Measurements from ENCODE around the gene ANXA6. TPM values are rescaled to one million over a fixed set of nuclear protein-coding genes. Genes with fewer than 3 reads are reported as not detected.

The ANXA6 gene
- total RNA-seq, 1 donor from 2014 or later, result 123 TPM

DNA sequence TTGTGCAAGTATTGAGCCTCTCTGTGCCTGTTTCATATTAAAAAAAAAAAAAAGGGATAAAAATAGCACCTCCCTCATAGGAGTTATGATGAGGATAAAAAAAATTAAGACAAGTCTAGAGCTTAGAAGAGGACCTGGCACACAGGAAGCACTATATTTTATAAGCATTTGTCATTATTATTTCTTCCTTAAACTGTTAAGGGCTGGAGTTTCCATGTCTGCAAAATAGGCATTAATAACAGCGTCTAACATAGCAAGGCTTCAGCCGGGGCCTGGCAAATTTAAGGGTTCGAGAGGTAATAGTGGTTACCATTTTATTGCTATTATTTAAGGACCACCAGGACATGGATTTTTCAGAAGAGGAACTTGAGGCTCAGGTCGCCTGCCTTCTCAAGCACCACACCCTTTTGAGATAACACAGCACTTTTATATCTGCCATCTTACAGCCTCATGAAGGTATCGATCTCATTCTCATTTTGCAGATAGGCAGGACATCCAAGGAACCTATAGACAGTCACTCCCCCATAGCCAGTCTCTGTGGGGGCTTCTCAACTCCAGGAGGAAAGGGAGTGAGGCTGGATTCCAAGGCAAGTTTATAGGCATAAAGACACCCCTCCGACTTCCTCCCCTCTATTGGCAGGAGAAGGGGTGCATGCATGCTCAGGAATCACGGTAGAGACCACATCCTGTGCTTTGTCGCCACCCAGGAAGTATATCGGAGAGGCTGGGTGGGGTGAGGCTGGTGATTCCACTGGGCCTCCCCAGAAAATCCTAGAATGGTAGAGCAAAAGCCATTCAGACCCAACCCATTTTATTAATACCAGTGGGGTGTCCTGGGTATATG lies 2.4 kb downstream of the ANXA6 start:
- no peak for DNase-seq (ENCODE audit: low spot score)

DNA sequence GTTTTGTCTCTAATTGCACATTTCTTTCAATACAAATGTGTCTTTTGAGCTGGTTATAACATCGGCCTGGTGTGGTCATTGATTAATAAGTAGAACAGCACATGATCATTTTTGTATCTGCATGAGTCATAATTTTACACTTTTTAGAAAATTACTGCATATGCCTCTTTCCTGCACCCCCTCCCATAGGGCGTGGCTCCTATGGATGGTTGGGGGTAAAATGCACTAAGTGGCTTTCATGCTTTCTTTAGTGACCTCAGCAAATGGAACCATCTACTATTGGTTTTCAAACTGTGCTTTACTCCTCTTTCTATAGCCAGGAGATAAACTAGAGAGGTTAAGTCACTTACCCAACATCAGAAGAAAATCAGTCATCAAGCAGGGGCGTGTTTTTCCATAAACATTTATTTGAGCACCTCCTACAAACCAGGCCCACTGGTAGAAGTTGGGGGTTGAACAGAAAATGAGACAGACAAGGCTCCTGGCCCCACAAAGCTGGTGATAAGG lies 3.8 kb downstream of the ANXA6 start:
- no peak for DNase-seq (ENCODE audit: low spot score)

- DNase-seq (ENCODE audit: low spot score), result no peak
These were observed 4.3 kb downstream of the ANXA6 start for GRCh38 chr5:151153300-151153699.

DNA sequence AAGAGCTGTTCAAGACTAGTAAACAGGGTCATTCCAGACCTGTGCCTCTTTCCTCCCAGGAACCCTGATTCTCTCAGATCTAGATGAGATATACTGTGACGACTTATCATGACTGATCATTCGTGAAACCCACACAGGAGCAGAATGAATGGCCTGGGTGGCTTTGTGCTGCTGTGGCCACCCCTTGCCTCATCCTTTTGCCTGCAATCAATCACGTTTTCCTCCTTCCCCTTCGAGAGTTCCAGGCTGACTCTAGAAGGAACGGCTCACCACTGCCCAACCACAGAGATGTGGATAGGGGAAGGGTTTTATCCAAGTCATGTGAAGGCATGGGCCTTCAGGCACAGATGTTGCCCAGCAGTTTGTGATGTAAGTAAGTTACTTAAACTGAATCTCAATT lies 5.8 kb downstream of the ANXA6 start:
- no peak for DNase-seq (ENCODE audit: low spot score)

- DNase-seq (ENCODE audit: low spot score), result no peak
These were observed 6.3 kb downstream of the ANXA6 start for GRCh38 chr5:151151263-151151660.

DNA sequence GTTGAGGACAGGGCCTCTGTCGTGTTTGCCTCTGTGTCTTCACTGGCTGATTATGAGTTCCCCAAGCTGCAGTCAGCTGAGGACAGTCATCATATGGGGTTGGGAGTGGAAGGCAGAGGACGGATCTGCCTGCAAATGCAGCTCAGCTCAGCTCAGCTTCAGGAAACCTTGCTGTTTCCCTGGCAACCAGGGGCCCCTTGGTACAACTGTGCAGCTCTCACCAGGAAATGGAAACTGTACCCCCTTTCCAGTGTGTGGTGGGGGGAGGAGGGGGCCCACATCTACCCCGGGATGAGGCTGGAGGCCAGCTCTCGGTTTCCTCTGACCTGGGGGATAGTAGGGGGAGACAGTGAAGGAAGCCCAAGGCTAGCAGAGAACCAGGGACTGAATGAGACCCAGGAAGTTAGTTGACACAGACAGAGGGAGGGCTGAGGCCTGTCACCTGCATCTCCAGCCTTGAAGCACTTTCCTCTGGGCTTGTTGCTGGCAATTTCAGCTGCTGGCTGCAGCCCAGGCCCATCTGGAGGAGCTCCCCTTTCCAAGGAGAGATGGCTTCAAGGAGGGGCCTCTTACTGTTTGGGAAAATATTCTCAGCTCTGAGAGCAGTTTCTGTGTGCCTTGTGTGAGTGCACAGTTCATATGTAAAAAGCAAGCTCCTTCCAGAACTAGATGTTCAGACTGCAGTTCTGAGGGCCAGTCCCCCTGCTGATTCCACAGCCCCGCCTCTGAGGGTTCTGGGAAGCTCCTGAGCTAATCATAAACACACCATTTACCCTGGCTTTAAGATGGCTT lies 6.9 kb downstream of the ANXA6 start:
- peak; percentile 53 for DNase-seq (ENCODE audit: low spot score)

DNA sequence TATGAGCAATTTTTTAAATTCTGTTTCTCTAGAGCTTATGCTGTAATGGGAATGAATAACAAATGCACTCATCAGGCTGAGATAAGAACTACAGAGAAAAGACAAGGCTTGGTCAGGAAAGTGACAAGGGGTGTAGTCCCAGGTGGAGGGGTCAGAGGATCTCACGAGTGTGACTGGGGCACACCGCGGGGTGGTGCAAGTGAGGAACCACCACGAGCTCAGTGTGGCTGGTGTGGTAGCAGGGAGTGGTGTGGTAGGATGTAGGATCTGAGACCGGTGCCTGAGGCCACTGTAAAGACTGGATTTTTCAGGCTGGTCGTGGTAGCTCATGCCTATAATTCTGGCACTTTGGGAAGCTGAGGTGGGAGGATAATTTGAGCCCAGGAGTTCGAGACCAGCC lies 9.0 kb downstream of the ANXA6 start:
- no peak for DNase-seq (ENCODE audit: low spot score)

DNA sequence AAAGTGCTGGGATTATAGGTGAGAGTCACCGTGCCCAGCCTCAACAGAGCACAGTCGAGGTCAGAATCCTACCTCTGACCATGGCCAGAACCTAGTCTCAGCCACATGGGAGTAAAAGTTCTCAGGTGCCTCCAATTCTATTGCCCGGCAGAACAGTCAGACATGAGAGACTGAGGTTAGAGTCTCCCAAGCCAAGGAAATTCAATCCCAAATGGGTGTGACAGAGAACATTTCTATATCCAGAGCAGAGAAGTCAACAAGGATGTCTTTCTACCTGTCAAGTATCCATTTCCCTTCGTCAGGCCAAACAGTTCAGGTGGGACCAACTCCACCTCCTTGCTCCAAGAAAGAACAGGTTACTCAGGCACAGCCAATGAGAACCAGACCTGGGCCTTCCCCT lies 10.5 kb downstream of the ANXA6 start:
- DNase-seq (ENCODE audit: low spot score), result no peak

GRCh38 chr5:151146061-151146460 lies 11.5 kb downstream of the ANXA6 start:
- DNase-seq (ENCODE audit: low spot score), result no peak

GRCh38 chr5:151144922-151145321 lies 12.7 kb downstream of the ANXA6 start:
- no peak for DNase-seq (ENCODE audit: low spot score)

- no peak for DNase-seq (ENCODE audit: low spot score)
These were observed 13.3 kb downstream of the ANXA6 start for GRCh38 chr5:151144275-151144674.

- DNase-seq (ENCODE audit: low spot score), result no peak
These were observed 13.9 kb downstream of the ANXA6 start for GRCh38 chr5:151143645-151144044.

DNA sequence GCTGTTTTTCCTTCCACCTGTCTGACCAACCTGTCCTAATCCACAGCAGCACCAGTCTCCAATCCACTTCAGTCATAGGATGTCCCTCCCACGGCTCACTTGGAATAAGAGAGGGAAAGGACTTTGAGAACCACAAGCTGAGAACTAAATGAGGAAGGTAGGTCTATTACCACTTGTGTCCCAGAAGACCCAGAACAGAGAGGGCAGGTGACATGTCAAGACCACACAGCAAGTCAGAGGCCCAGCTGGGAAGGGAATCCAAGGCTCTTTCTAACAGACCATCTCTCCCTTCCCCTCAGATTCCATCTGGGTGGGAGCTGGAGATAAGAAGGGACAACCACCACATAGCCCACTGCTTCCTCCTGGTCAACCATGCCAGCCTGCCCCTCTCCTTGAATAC lies 14.6 kb downstream of the ANXA6 start:
- no peak for DNase-seq (ENCODE audit: low spot score)

DNA sequence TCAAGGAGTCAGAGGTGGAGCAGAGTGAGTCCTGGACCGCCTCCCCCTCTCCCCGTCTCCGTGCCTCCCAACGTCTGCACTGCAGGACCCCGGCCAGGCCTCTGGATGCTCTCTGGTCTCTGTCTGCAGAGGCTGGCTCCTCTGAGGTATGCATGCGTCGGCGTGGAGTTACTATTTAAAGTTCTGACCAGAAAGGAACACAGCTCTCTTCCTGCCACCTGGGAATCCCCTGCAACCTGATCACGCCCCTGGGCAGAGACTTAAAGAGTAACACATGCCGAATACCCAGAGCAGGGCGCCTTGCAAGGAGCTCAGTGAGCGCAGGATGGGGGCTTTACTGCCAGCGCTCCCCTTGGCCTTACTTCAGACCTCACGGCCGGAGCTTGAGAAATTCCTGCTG lies 16.0 kb downstream of the ANXA6 start:
- no peak for DNase-seq (ENCODE audit: low spot score)

DNA sequence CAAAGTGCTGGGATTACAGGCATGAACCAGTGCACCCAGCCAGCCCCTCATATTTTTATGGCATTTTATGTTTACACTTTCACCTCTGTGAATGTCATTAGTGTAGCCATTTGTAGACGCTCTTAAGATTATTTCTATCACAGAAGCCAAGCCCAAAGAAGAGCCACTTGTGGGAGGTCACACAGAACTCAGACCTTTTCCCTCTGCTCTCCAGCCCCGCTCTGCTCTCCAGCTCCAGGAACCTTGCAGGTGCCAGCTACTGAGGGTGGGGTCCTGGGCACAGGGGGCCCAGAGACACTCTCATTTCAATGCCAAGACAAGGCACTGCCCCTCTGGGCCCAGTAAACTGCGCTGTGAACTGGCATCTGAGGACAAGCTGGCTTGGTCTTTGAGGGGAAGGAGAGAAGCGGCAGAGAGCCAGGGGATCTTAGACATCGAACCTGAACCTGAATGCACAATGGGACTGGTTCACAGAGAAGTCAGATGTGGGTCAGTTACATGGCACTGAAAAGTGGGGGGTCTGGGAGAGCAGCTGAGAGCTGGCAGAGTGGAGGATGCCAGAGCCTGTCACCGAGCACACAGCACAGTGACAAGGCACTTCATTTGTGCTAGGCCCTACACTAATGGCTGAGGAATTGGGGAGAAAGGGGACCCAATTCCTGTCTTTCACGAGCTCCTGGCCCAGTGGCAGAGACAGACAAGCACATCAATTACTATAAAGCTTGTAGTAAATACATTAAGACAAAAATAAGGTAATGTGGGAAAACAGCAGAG lies 16.7 kb downstream of the ANXA6 start:
- no peak for DNase-seq (ENCODE audit: low spot score)

DNA sequence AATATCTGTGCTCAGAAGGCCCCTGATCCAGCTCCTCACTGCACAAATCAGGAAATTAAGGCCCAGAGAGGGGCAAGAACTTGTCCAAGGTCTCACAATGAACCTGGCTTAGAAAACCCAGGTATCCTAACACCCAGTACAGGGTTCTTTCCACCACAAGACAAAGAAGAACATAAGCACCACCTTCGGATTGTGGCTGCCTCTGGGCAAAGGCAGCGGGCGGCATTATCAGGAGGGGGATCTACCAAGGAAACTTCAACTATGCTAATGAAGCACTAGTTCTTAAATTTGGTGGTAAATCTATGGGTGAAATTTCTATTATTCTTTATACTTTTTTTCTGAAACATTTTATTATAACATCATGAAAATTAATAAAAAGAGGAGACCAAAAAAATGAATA lies 17.9 kb downstream of the ANXA6 start:
- no peak for DNase-seq (ENCODE audit: low spot score)

DNA sequence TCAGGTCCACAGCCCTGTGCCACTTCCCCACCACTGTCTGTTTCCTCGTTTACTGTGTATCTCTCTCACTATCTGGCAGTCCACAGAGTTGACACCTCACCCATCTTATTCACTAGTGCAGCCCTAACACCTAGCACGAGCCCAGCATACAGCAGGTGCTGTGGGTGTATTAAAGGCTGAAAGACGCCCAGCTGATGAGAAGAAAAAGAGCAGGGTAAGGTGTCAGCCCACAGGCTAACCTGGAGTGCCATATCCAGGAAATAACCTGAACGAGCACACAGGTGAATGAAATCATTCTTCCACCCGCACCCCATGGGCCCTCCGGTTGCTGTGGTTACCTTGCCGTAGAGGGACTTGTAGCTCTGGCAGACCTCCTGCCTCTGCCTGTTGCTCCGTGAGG lies 18.6 kb downstream of the ANXA6 start:
- DNase-seq (ENCODE audit: low spot score), result no peak

DNA sequence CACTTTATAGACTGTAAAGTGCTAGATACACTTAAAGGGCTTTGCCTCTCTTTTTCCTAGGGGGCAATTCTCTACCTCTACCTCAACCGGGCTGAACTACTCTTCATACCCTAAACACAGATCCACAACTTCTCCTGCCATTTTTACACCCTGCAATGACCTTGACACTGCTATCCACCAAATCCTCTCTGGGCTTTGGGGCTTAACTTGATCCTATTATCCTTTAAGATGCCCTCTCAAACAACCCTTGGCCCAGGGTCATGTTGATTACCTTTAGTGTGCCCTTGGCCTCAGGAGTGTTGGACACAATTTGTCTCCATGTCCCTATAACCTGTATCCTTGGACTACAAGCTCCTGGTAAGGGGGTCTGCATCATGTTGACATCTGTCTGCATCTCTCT lies 19.5 kb downstream of the ANXA6 start:
- DNase-seq (ENCODE audit: low spot score), result no peak

GRCh38 chr5:151137067-151137825 lies 20.3 kb downstream of the ANXA6 start:
- no peak for DNase-seq (ENCODE audit: low spot score)

DNA sequence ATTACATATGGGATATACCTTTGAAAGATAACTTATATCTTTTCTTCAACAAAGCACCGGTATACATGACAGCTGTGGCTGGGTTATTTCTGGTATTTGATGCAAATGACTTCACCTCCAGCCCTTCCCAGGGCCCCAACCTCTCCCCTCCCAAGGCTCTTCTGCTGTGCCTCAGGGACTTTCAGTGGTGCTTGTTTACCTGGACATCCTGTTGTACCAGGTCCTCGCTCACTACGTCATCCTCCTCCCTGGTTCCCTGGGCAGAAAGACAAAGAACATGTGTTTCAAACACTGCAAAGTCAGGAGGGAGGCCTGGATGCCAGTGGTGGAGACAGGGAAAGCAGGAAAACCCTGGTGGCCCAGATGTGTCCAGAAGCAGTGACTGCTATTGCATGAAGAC lies 23.4 kb downstream of the ANXA6 start:
- no peak for DNase-seq (ENCODE audit: low spot score)

DNA sequence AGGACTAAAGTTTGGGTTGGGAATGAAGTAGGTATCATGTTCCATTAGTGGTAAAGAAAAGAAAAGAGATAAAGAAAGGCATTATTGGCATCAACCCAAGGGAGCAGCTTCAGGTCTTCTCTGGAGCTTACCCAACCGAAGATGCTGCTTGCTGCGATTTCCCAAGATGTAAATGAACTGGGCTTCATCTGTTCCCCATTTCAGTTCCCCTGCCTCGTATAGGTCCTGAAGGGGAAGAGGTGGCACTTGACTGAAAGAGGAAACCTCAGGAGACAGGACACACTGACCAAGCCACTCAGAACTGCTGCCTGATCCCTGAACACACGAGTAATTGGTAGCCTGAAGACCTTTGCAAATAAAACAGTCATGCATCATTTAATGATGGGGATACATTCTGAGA lies 24.6 kb downstream of the ANXA6 start:
- no peak for DNase-seq (ENCODE audit: low spot score)
